Urothelium cell line (cell line): ENCODE measurements around the gene SHANK1.

Experiments used
- DNase-seq: peaks from one replicate; pipeline ENCODE4 v3.0.0; 2011; ENCODE audit warnings: low spot score, mixed read lengths
- FAIRE-seq: peaks from 2 replicates; lab custom pipeline; 2011; peaks lifted over from hg19 to GRCh38; lab: Jason Lieb, UNC

SHANK1 gene

GRCh38 chr19:50713556-50714236 lies 5.9 kb downstream of the SHANK1 start:
- DNase-seq = no peak
- no peak for FAIRE-seq

- DNase-seq = no peak
- FAIRE-seq = no peak
Observed at GRCh38 chr19:50712833-50713232, 6.8 kb downstream of the SHANK1 start.

- FAIRE-seq (no peak), DNase-seq (no peak)
Observed at GRCh38 chr19:50711805-50712204, 7.8 kb downstream of the SHANK1 start.

GRCh38 chr19:50711196-50711595 lies 8.4 kb downstream of the SHANK1 start:
- FAIRE-seq = no peak

GRCh38 chr19:50710612-50711011 lies 9.0 kb downstream of the SHANK1 start:
- no peak for FAIRE-seq
- DNase-seq = no peak

More at GRCh38 chr19:50711196-50711595, 8.4 kb downstream of the SHANK1 start:
- no peak for DNase-seq

GRCh38 chr19:50710094-50710493 lies 9.5 kb downstream of the SHANK1 start:
- DNase-seq (no peak), FAIRE-seq (no peak)

- FAIRE-seq = no peak
Observed at GRCh38 chr19:50708179-50708879, 11.3 kb downstream of the SHANK1 start.

GRCh38 chr19:50706387-50706786 lies 13.2 kb downstream of the SHANK1 start:
- FAIRE-seq (no peak), DNase-seq (no peak)

More at GRCh38 chr19:50708179-50708879, 11.3 kb downstream of the SHANK1 start:
- no peak for DNase-seq

GRCh38 chr19:50705422-50706019 lies 14.1 kb downstream of the SHANK1 start:
- peak; percentile 86 for DNase-seq
- no peak for FAIRE-seq

- FAIRE-seq (peak; percentile 27), DNase-seq (no peak)
Observed at GRCh38 chr19:50703915-50704796, 15.4 kb downstream of the SHANK1 start.

GRCh38 chr19:50702871-50703829 lies 16.5 kb downstream of the SHANK1 start:
- DNase-seq (peak; percentile 58), FAIRE-seq (peak; percentile 27)

GRCh38 chr19:50702158-50702870 lies 17.3 kb downstream of the SHANK1 start:
- FAIRE-seq (no peak), DNase-seq (no peak)

- FAIRE-seq (no peak), DNase-seq (no peak)
Observed at GRCh38 chr19:50701367-50701985, 18.1 kb downstream of the SHANK1 start.

GRCh38 chr19:50697414-50698124 lies 22.0 kb downstream of the SHANK1 start:
- FAIRE-seq (no peak), DNase-seq (no peak)

GRCh38 chr19:50696094-50696483 lies 23.5 kb downstream of the SHANK1 start:
- no peak for DNase-seq
- no peak for FAIRE-seq

- no peak for FAIRE-seq
- peak; percentile 71 for DNase-seq
Observed at GRCh38 chr19:50695251-50696093, 24.1 kb downstream of the SHANK1 start.

GRCh38 chr19:50694815-50695145 lies 24.8 kb downstream of the SHANK1 start:
- DNase-seq (no peak), FAIRE-seq (no peak)
